ENCODE results near the gene RAB14.

DNA sequence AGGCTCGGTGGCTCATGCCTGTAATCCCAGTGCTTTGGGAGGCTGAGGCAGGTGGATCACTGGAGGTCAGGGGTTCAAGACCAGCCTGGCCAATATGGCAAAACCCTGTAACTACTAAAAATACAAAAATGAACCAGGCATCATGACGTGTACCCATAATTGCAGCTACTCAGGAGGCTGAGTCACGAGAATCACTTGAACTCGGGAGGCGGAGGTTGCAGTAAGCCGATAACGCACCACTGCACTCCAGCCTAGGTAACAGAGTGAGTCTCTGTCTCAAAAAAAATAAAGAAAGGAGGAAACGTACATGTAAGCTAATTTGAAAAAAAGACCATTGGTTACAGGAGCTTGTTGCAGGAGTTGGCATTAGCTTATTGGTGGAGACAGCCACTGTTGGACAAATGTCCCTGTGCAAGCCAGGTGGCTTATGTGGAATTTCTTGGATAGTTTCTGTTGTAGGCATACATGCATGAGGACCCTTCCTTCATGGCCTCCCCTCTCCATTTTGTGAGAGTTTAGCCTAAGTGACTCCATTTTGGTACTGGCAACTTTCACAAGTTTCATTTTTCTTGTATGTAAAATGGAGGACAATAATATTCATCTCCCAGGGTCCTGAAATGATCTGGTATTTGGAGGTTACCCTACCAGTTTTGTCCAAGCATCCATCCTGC lies 16.8 kb upstream of the RAB14 start:
- TF ChIP-seq ZNF274 (IDR thresholded peaks at IDR 0.05; ENCODE audit: low read depth, low read length), result no peak
- no peak for TF ChIP-seq SUZ12 (IDR thresholded peaks at IDR 0.05; ENCODE audit: extremely low read depth, insufficient read depth, insufficient read length)

All from NT2/D1 (cell line).